ENCODE results near the gene MACROD2.

Gene MACROD2

DNA sequence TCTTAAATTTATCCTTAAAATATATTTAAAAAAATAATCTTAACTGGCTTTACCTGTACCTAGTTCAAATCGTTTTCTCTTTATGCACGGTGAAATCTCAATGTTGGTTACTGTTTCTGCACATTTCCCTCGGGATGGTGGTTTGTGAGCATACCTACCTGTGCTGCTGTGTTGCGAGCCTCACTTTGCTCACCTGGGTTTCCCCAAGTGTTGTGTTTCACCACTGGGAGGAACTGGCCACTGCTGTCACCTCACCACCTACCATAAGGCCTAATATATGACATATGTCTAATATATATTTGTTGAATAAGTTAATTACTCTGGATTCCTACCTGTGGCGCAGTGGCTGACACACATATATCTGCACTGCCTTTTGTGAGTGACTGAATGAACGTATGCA lies 835.6 kb downstream of the MACROD2 start:
- H3K27ac ChIP-seq (ENCODE audit: extremely low read depth, low read depth, low read length), result no peak overlapping the region
- TF ChIP-seq, protein P1, sequence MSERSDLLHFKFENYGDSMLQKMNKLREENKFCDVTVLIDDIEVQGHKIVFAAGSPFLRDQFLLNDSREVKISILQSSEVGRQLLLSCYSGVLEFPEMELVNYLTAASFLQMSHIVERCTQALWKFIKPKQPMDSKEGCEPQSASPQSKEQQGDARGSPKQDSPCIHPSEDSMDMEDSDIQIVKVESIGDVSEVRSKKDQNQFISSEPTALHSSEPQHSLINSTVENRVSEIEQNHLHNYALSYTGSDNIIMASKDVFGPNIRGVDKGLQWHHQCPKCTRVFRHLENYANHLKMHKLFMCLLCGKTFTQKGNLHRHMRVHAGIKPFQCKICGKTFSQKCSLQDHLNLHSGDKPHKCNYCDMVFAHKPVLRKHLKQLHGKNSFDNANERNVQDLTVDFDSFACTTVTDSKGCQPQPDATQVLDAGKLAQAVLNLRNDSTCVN (tag by site-specific recombination; optimal IDR thresholded peaks at IDR 0.05), result no peak
- TF ChIP-seq, protein P2, sequence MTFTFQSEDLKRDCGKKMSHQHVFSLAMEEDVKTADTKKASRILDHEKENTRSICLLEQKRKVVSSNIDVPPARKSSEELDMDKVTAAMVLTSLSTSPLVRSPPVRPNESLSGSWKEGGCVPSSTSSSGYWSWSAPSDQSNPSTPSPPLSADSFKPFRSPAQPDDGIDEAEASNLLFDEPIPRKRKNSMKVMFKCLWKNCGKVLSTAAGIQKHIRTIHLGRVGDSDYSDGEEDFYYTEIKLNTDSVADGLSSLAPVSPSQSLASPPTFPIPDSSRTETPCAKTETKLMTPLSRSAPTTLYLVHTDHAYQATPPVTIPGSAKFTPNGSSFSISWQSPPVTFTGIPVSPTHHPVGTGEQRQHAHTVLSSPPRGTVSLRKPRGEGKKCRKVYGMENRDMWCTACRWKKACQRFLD (tag by site-specific recombination; IDR thresholded peaks at IDR 0.05), result no peak
- TF ChIP-seq, protein P3, sequence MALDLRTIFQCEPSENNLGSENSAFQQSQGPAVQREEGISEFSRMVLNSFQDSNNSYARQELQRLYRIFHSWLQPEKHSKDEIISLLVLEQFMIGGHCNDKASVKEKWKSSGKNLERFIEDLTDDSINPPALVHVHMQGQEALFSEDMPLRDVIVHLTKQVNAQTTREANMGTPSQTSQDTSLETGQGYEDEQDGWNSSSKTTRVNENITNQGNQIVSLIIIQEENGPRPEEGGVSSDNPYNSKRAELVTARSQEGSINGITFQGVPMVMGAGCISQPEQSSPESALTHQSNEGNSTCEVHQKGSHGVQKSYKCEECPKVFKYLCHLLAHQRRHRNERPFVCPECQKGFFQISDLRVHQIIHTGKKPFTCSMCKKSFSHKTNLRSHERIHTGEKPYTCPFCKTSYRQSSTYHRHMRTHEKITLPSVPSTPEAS (tag by site-specific recombination; IDR thresholded peaks at IDR 0.05), result no peak
- no peak for TF ChIP-seq ZNF658 (tag by site-specific recombination; IDR thresholded peaks at IDR 0.05)
- no peak for TF ChIP-seq ZNF629 (tag by site-specific recombination; IDR thresholded peaks at IDR 0.05)
- no peak for TF ChIP-seq ZNF174 (tag by site-specific recombination; IDR thresholded peaks at IDR 0.05)
- TF ChIP-seq, protein P4, sequence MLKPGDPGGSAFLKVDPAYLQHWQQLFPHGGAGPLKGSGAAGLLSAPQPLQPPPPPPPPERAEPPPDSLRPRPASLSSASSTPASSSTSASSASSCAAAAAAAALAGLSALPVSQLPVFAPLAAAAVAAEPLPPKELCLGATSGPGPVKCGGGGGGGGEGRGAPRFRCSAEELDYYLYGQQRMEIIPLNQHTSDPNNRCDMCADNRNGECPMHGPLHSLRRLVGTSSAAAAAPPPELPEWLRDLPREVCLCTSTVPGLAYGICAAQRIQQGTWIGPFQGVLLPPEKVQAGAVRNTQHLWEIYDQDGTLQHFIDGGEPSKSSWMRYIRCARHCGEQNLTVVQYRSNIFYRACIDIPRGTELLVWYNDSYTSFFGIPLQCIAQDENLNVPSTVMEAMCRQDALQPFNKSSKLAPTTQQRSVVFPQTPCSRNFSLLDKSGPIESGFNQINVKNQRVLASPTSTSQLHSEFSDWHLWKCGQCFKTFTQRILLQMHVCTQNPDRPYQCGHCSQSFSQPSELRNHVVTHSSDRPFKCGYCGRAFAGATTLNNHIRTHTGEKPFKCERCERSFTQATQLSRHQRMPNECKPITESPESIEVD (tag by site-specific recombination; IDR thresholded peaks at IDR 0.05), result no peak
- no peak for TF ChIP-seq BCL11A (tag by site-specific recombination; IDR thresholded peaks at IDR 0.05; ENCODE audit: low read depth)
- TF ChIP-seq, protein P5, sequence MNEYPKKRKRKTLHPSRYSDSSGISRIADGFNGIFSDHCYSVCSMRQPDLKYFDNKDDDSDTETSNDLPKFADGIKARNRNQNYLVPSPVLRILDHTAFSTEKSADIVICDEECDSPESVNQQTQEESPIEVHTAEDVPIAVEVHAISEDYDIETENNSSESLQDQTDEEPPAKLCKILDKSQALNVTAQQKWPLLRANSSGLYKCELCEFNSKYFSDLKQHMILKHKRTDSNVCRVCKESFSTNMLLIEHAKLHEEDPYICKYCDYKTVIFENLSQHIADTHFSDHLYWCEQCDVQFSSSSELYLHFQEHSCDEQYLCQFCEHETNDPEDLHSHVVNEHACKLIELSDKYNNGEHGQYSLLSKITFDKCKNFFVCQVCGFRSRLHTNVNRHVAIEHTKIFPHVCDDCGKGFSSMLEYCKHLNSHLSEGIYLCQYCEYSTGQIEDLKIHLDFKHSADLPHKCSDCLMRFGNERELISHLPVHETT (tag by site-specific recombination; IDR thresholded peaks at IDR 0.05), result no peak
- no peaks in the 10 kb centered on the region for H3K4me1 ChIP-seq (ENCODE audit: control insufficient read depth, insufficient read depth, low read length)
- POLR2A ChIA-PET, result no interaction called here
- no peaks in the 10 kb centered on the region for H3K9me3 ChIP-seq (ENCODE audit: control insufficient read depth, insufficient read depth, low read depth, low read length)
- CTCF ChIA-PET, result no interaction called here
- no peaks in the 10 kb centered on the region for H3K36me3 ChIP-seq (ENCODE audit: control insufficient read depth in 2 of 2, insufficient read depth in 1 of 2, low read length in 2 of 2)
- H3K4me3 ChIP-seq (ENCODE audit: low read depth, low read length), result no peak overlapping the region

DNA sequence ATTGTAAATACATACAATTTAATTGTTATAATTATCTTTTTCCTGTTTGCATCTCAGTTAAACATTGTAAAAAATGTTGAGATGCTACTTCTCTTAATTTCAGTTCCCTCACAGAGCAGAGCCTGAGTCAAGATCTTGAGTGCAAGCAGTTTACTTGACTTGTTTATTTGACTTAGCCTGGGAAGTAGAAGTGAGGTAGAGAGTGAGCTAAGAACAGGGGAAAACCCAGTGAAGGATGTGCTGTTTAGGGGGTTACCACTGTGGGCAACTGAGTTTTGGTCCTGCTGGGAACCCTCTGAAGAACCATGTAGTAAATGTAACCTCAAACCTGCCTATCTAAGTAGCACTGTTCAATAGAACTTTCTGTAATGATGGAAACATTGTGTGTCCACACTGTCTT lies 837.3 kb downstream of the MACROD2 start:
- no peak overlapping the region for H3K27ac ChIP-seq (ENCODE audit: extremely low read depth, low read depth, low read length)
- no peak for TF ChIP-seq ZXDB (tag by site-specific recombination; IDR thresholded peaks at IDR 0.05)
- TF ChIP-seq SCRT2 (tag by site-specific recombination; IDR thresholded peaks at IDR 0.05), result no peak
- TF ChIP-seq ZNF114 (tag by site-specific recombination; IDR thresholded peaks at IDR 0.05), result no peak
- TF ChIP-seq MEIS1 (CRISPR knock-in tag; IDR thresholded peaks at IDR 0.05; ENCODE audit: borderline replicate concordance), result no peak
- no peak for TF ChIP-seq ZNF292 (tag by site-specific recombination; IDR thresholded peaks at IDR 0.05; ENCODE audit: borderline replicate concordance, low read depth)
- no peak for TF ChIP-seq ZNF302 (tag by site-specific recombination; IDR thresholded peaks at IDR 0.05; ENCODE audit: low read depth)
- TF ChIP-seq, protein P6, sequence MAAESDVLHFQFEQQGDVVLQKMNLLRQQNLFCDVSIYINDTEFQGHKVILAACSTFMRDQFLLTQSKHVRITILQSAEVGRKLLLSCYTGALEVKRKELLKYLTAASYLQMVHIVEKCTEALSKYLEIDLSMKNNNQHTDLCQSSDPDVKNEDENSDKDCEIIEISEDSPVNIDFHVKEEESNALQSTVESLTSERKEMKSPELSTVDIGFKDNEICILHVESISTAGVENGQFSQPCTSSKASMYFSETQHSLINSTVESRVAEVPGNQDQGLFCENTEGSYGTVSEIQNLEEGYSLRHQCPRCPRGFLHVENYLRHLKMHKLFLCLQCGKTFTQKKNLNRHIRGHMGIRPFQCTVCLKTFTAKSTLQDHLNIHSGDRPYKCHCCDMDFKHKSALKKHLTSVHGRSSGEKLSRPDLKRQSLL (tag by site-specific recombination; IDR thresholded peaks at IDR 0.05), result no peak
- TF ChIP-seq ZFP41 (tag by site-specific recombination; IDR thresholded peaks at IDR 0.05; ENCODE audit: borderline replicate concordance), result no peak
- TF ChIP-seq ZNF514 (tag by site-specific recombination; IDR thresholded peaks at IDR 0.05), result no peak
- TF ChIP-seq ZSCAN30 (tag by site-specific recombination; IDR thresholded peaks at IDR 0.05), result no peak
- TF ChIP-seq RBAK (tag by site-specific recombination; IDR thresholded peaks at IDR 0.05), result no peak
- no peak for TF ChIP-seq ZNF214 (tag by site-specific recombination; IDR thresholded peaks at IDR 0.05; ENCODE audit: borderline replicate concordance)
- H3K9me3 ChIP-seq (ENCODE audit: control insufficient read depth, insufficient read depth, low read depth, low read length), result no peaks in the 10 kb centered on the region
- no peak overlapping the region for H3K4me3 ChIP-seq (ENCODE audit: low read depth, low read length)
- no peaks in the 10 kb centered on the region for H3K4me1 ChIP-seq (ENCODE audit: control insufficient read depth, insufficient read depth, low read length)
- no peaks in the 10 kb centered on the region for H3K36me3 ChIP-seq (ENCODE audit: control insufficient read depth in 2 of 2, insufficient read depth in 1 of 2, low read length in 2 of 2)
- CTCF ChIA-PET, result no interaction called here
- POLR2A ChIA-PET, result no interaction called here
